ENCODE results near the gene SOX1. TPM values are rescaled to one million over a fixed set of nuclear protein-coding genes. Genes with fewer than 3 reads are reported as not detected.

Gene SOX1
- total and polyA plus RNA-seq, 4 donors: not detected

GRCh38 chr13:112096959-112097358 is 30.0 kb downstream of the SOX1 start (continued):
- TF ChIP-seq FOXA2 (IDR thresholded peaks at IDR 0.05): no peak
- TF ChIP-seq HNF4G (IDR thresholded peaks at IDR 0.05): no peak
- no peak for TF ChIP-seq RAD21 (IDR thresholded peaks at IDR 0.05)
- TF ChIP-seq HNF4A (conservative IDR thresholded peaks at IDR 0.05): no peak
- no peak for TF ChIP-seq CTCF (IDR thresholded peaks at IDR 0.05; ENCODE audit: low read depth, low read length, missing input control)
- TF ChIP-seq TAF1 (conservative IDR thresholded peaks at IDR 0.05): no peak
- TF ChIP-seq GABPA (IDR thresholded peaks at IDR 0.05 in 1 of 2, conservative IDR thresholded peaks at IDR 0.05 in 1 of 2): no peak
- no peak for TF ChIP-seq SP1 (IDR thresholded peaks at IDR 0.05)
- no peak for TF ChIP-seq ATF3 (IDR thresholded peaks at IDR 0.05)

GRCh38 chr13:112097770-112098169 is 30.8 kb downstream of the SOX1 start:
- Histone ChIP-seq H3K27me3 (ENCODE audit: control insufficient read depth in 4 of 4, insufficient read depth in 4 of 4, low read length in 3 of 4) (peaks cover 0 to 10% (median 1%) of the 10 kb centered on the region in 4 donors), H3K27ac (ENCODE audit: low read depth in 1 of 2, low read length in 2 of 2) (no peak overlapping the region), H3K9me3 (ENCODE audit: control insufficient read depth in 4 of 4, low read length in 3 of 4) (no peaks in the 10 kb centered on the region), H3K4me3 (ENCODE audit: low read depth in 1 of 3, low read length in 3 of 3) (no peak overlapping the region), H3K4me1 (ENCODE audit: control insufficient read depth in 4 of 4, insufficient read depth in 4 of 4, low read length in 3 of 4) (no peaks in the 10 kb centered on the region), H3K36me3 (ENCODE audit: control insufficient read depth in 4 of 4, insufficient read depth in 3 of 4, low read depth in 1 of 4, low read length in 3 of 4) (no peaks in the 10 kb centered on the region), H3K9ac (ENCODE audit: low read depth in 1 of 2, low read length in 2 of 2) (no peak overlapping the region)
- 77% methylated on average over 10 of the region's 10 CpGs for WGBS
- no peak for TF ChIP-seq JUND (IDR thresholded peaks at IDR 0.05)
- TF ChIP-seq RXRA (IDR thresholded peaks at IDR 0.05): no peak
- no peak for TF ChIP-seq ATF3 (IDR thresholded peaks at IDR 0.05)
- TF ChIP-seq GABPA (IDR thresholded peaks at IDR 0.05 in 1 of 2, conservative IDR thresholded peaks at IDR 0.05 in 1 of 2): no peak
- no peak for TF ChIP-seq TAF1 (conservative IDR thresholded peaks at IDR 0.05)
- no peak for TF ChIP-seq SP1 (IDR thresholded peaks at IDR 0.05)
- no peak for TF ChIP-seq FOXA1 (IDR thresholded peaks at IDR 0.05)
- no peak for TF ChIP-seq MAX (IDR thresholded peaks at IDR 0.05)
- no peak for TF ChIP-seq RAD21 (IDR thresholded peaks at IDR 0.05)
- TF ChIP-seq FOXA2 (IDR thresholded peaks at IDR 0.05): no peak
- no peak for TF ChIP-seq HNF4G (IDR thresholded peaks at IDR 0.05)
- TF ChIP-seq EGR1 (IDR thresholded peaks at IDR 0.05; ENCODE audit: low read depth in 2 of 2): no peak
- no peak for TF ChIP-seq HNF4A (conservative IDR thresholded peaks at IDR 0.05)
- TF ChIP-seq NR2F2 (IDR thresholded peaks at IDR 0.05): no peak
- no peak for TF ChIP-seq YY1 (IDR thresholded peaks at IDR 0.05)
- TF ChIP-seq CTCF (IDR thresholded peaks at IDR 0.05; ENCODE audit: low read depth, low read length, missing input control): no peak
- DNase-seq (ENCODE audit: low spot score): no peak

- no peak overlapping the region for H3K9ac ChIP-seq (ENCODE audit: low read depth in 1 of 2, low read length in 2 of 2)
- peaks cover 0 to 2% (median 0%) of the 10 kb centered on the region in 4 donors for H3K4me1 ChIP-seq (ENCODE audit: control insufficient read depth in 4 of 4, insufficient read depth in 4 of 4, low read length in 3 of 4)
- 69% methylated on average over 9 of the region's 9 CpGs for WGBS
- no peak for DNase-seq (ENCODE audit: low spot score)
- H3K36me3 ChIP-seq (ENCODE audit: control insufficient read depth in 4 of 4, insufficient read depth in 3 of 4, low read depth in 1 of 4, low read length in 3 of 4): no peaks in the 10 kb centered on the region
- H3K9me3 ChIP-seq (ENCODE audit: control insufficient read depth in 4 of 4, low read length in 3 of 4): no peaks in the 10 kb centered on the region
- H3K4me3 ChIP-seq (ENCODE audit: low read depth in 1 of 3, low read length in 3 of 3): no peak overlapping the region
- TF ChIP-seq HNF4A (conservative IDR thresholded peaks at IDR 0.05): no peak
- no peak for TF ChIP-seq ZBTB33 (IDR thresholded peaks at IDR 0.05)
- TF ChIP-seq SP1 (IDR thresholded peaks at IDR 0.05): no peak
- TF ChIP-seq JUND (IDR thresholded peaks at IDR 0.05): no peak
- no peak for TF ChIP-seq CTCF (IDR thresholded peaks at IDR 0.05; ENCODE audit: low read depth, low read length, missing input control)
- no peak for TF ChIP-seq TAF1 (conservative IDR thresholded peaks at IDR 0.05)
- no peak for TF ChIP-seq FOXA1 (IDR thresholded peaks at IDR 0.05)
- no peak for TF ChIP-seq EGR1 (IDR thresholded peaks at IDR 0.05; ENCODE audit: low read depth in 2 of 2)
- no peak for TF ChIP-seq YY1 (IDR thresholded peaks at IDR 0.05)
- peaks cover 0 to 10% (median 1%) of the 10 kb centered on the region in 4 donors for H3K27me3 ChIP-seq (ENCODE audit: control insufficient read depth in 4 of 4, insufficient read depth in 4 of 4, low read length in 3 of 4)
- no peak overlapping the region for H3K27ac ChIP-seq (ENCODE audit: low read depth in 1 of 2, low read length in 2 of 2)
Observed at GRCh38 chr13:112098699-112099098, 31.8 kb downstream of the SOX1 start.
